ENCODE results near the gene MIPOL1. TPM values are rescaled to one million over a fixed set of nuclear protein-coding genes. Genes with fewer than 3 reads are reported as not detected.

MIPOL1 gene
- total RNA-seq, 1 donor = 0.63 TPM

GRCh38 chr14:37585971-37586796 is 388.4 kb downstream of the MIPOL1 start:
- Histone ChIP-seq H3K9me3 (ENCODE audit: low read depth, low read length) (no peaks in the 10 kb centered on the region), H3K4me3 (ENCODE audit: low read length) (no peak overlapping the region), H3K27me3 (ENCODE audit: insufficient read depth, low read length) (peaks cover 95% of the 10 kb centered on the region), H3K4me1 (ENCODE audit: insufficient read depth, low read length) (no peaks in the 10 kb centered on the region)

GRCh38 chr14:37586797-37587130 is 389.0 kb downstream of the MIPOL1 start:
- Histone ChIP-seq H3K9me3 (ENCODE audit: low read depth, low read length) (no peaks in the 10 kb centered on the region), H3K4me3 (ENCODE audit: low read length) (no peak overlapping the region), H3K27me3 (ENCODE audit: insufficient read depth, low read length) (peaks cover 95% of the 10 kb centered on the region), H3K4me1 (ENCODE audit: insufficient read depth, low read length) (no peaks in the 10 kb centered on the region)

GRCh38 chr14:37587131-37587803 is 389.5 kb downstream of the MIPOL1 start:
- H3K27me3 ChIP-seq (ENCODE audit: insufficient read depth, low read length) = peaks cover 95% of the 10 kb centered on the region
- H3K9me3 ChIP-seq (ENCODE audit: low read depth, low read length) = no peaks in the 10 kb centered on the region

GRCh38 chr14:37587881-37588666 is 390.3 kb downstream of the MIPOL1 start:
- Histone ChIP-seq H3K9me3 (ENCODE audit: low read depth, low read length) (no peaks in the 10 kb centered on the region), H3K27me3 (ENCODE audit: insufficient read depth, low read length) (peaks cover 95% of the 10 kb centered on the region), H3K4me1 (ENCODE audit: insufficient read depth, low read length) (no peaks in the 10 kb centered on the region)

More at GRCh38 chr14:37587131-37587803, 389.5 kb downstream of the MIPOL1 start:
- Histone ChIP-seq H3K4me3 (ENCODE audit: low read length) (no peak overlapping the region), H3K4me1 (ENCODE audit: insufficient read depth, low read length) (no peaks in the 10 kb centered on the region)

GRCh38 chr14:37588667-37588955 is 390.9 kb downstream of the MIPOL1 start:
- H3K4me3 ChIP-seq (ENCODE audit: low read length) = no peak overlapping the region
- H3K9me3 ChIP-seq (ENCODE audit: low read depth, low read length) = no peaks in the 10 kb centered on the region
- H3K4me1 ChIP-seq (ENCODE audit: insufficient read depth, low read length) = no peaks in the 10 kb centered on the region
- H3K27me3 ChIP-seq (ENCODE audit: insufficient read depth, low read length) = peaks cover 95% of the 10 kb centered on the region

More at GRCh38 chr14:37587881-37588666, 390.3 kb downstream of the MIPOL1 start:
- no peak overlapping the region for H3K4me3 ChIP-seq (ENCODE audit: low read length)

GRCh38 chr14:37588956-37589714 is 391.4 kb downstream of the MIPOL1 start:
- Histone ChIP-seq H3K4me3 (ENCODE audit: low read length) (no peak overlapping the region), H3K9me3 (ENCODE audit: low read depth, low read length) (no peaks in the 10 kb centered on the region), H3K4me1 (ENCODE audit: insufficient read depth, low read length) (no peaks in the 10 kb centered on the region), H3K27me3 (ENCODE audit: insufficient read depth, low read length) (peaks cover 97% of the 10 kb centered on the region)

GRCh38 chr14:37589715-37590427 is 392.1 kb downstream of the MIPOL1 start:
- no peak overlapping the region for H3K4me3 ChIP-seq (ENCODE audit: low read length)
- H3K9me3 ChIP-seq (ENCODE audit: low read depth, low read length) = no peaks in the 10 kb centered on the region
- H3K4me1 ChIP-seq (ENCODE audit: insufficient read depth, low read length) = no peaks in the 10 kb centered on the region
- peaks cover 94% of the 10 kb centered on the region for H3K27me3 ChIP-seq (ENCODE audit: insufficient read depth, low read length)

- Histone ChIP-seq H3K27me3 (ENCODE audit: insufficient read depth, low read length) (peaks cover 89% of the 10 kb centered on the region), H3K4me1 (ENCODE audit: insufficient read depth, low read length) (peaks cover 1% of the 10 kb centered on the region), H3K4me3 (ENCODE audit: low read length) (no peak overlapping the region), H3K9me3 (ENCODE audit: low read depth, low read length) (no peaks in the 10 kb centered on the region)
Observed at GRCh38 chr14:37590428-37591139, 392.8 kb downstream of the MIPOL1 start.

- H3K27me3 ChIP-seq (ENCODE audit: insufficient read depth, low read length) = peaks cover 90% of the 10 kb centered on the region
- peaks cover 9% of the 10 kb centered on the region for H3K4me1 ChIP-seq (ENCODE audit: insufficient read depth, low read length)
- H3K9me3 ChIP-seq (ENCODE audit: low read depth, low read length) = no peaks in the 10 kb centered on the region
- no peak overlapping the region for H3K4me3 ChIP-seq (ENCODE audit: low read length)
Observed at GRCh38 chr14:37591311-37591940, 393.7 kb downstream of the MIPOL1 start.

- peaks cover 90% of the 10 kb centered on the region for H3K27me3 ChIP-seq (ENCODE audit: insufficient read depth, low read length)
- no peaks in the 10 kb centered on the region for H3K9me3 ChIP-seq (ENCODE audit: low read depth, low read length)
- H3K4me3 ChIP-seq (ENCODE audit: low read length) = no peak overlapping the region
- H3K4me1 ChIP-seq (ENCODE audit: insufficient read depth, low read length) = peaks cover 9% of the 10 kb centered on the region
Observed at GRCh38 chr14:37591941-37592481, 394.3 kb downstream of the MIPOL1 start.

- H3K27me3 ChIP-seq (ENCODE audit: insufficient read depth, low read length) = peaks cover 90% of the 10 kb centered on the region
- no peak overlapping the region for H3K4me3 ChIP-seq (ENCODE audit: low read length)
- peaks cover 9% of the 10 kb centered on the region for H3K4me1 ChIP-seq (ENCODE audit: insufficient read depth, low read length)
- no peaks in the 10 kb centered on the region for H3K9me3 ChIP-seq (ENCODE audit: low read depth, low read length)
Observed at GRCh38 chr14:37592482-37593408, 395.0 kb downstream of the MIPOL1 start.

- Histone ChIP-seq H3K4me3 (ENCODE audit: low read length) (no peak overlapping the region), H3K4me1 (ENCODE audit: insufficient read depth, low read length) (peaks cover 9% of the 10 kb centered on the region), H3K9me3 (ENCODE audit: low read depth, low read length) (no peaks in the 10 kb centered on the region), H3K27me3 (ENCODE audit: insufficient read depth, low read length) (peaks cover 91% of the 10 kb centered on the region)
Observed at GRCh38 chr14:37593511-37594237, 395.9 kb downstream of the MIPOL1 start.
